ENCODE measurements around the gene PRR33. TPM values are rescaled to one million over a fixed set of nuclear protein-coding genes. Genes with fewer than 3 reads are reported as not detected.

The PRR33 gene
- total RNA-seq, 1 donor from 2014 or later: not detected

DNA sequence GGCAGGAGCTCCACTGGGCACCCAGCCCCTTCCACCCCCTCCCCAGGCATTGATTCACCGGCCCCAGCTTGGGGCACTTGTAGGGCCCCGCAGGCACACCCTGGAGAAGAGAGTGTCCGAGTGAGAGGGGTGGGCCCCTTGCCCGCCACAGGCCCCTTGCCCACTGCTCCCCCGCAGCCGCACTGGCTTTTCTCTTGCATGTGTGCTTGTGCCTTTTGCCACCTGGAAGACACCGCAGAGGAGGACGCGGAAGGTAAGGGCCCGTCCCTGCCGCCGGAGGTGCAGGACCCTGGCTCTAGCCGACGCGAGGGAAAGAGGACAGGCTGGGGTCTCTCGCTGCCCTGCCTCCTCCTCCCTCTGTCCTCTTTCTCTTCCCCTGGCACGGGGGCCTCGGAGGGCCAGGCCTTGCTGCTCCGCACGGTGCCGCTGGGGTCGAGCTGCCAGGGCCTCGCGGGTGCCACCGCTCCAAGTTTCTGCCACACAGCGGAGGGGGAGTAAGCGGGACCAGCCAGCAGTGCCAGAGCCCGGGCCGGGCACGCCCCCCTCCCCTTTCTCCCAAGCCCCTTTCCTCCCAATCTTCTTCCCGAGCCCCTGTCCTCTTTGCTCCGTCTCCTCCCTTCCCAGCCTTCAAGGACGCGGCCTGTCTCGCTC, 37.3 kb upstream of the PRR33 start:
- FAIRE-seq: no peak
- peak in 1 of 2 donors; percentile 19 for DNase-seq (ENCODE audit: low spot score in 2 of 2)

DNA sequence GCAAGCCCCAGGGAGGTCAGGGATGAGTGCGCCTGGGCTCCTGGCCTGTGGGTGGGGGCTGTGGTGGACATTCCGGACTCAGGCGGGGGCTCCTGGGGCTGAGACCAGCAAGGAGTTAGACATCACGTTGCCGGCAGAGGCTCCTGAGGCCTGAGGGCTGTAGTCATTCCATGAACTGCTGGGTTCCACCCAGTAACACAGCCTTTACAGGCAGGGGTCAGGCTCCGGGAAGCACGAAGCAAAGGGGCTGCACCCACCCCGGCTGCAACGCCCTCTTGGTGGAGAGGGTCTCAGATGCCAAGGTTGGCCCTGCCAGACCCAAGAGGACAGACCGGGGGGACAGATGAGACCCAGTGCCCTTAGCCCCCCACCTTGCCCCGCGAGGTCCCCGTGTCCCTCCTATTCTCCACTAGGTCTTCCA, 36.8 kb upstream of the PRR33 start:
- DNase-seq (ENCODE audit: low spot score in 2 of 2) (peak in 1 of 2 donors; percentile 15), FAIRE-seq (no peak)

DNA sequence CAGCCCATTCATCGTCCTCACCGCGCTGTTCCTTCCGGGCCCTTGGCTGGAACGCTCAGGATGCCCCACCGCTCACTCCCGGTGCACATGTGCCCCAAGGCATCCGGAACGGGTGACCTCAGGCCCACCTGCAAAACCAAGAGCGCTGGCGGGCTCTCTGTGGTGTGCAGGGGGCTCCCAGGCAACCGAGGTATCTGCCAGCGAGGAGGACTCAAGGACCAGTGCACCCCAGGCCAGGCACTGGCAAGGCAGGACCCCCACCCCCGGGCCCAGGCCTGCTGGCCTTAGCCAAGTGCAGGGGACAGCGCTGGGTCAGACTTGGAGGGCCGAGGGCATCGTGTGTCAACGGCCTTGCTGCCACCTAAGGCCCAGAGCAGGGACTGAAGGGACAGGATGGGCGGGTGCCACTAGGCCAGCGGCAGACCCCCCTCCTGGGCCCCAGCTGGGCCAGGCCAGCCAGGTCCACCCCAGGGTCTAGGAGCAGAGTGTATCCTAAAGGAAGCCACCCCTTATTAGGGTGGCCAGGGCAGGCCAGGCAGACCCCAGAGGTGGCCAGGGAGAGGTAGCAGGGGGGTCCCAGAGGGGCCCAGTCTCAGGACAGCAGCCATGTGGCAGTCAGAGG, 36.3 kb upstream of the PRR33 start:
- DNase-seq (ENCODE audit: low spot score in 2 of 2): peak in 1 of 2 donors; percentile 19

DNA sequence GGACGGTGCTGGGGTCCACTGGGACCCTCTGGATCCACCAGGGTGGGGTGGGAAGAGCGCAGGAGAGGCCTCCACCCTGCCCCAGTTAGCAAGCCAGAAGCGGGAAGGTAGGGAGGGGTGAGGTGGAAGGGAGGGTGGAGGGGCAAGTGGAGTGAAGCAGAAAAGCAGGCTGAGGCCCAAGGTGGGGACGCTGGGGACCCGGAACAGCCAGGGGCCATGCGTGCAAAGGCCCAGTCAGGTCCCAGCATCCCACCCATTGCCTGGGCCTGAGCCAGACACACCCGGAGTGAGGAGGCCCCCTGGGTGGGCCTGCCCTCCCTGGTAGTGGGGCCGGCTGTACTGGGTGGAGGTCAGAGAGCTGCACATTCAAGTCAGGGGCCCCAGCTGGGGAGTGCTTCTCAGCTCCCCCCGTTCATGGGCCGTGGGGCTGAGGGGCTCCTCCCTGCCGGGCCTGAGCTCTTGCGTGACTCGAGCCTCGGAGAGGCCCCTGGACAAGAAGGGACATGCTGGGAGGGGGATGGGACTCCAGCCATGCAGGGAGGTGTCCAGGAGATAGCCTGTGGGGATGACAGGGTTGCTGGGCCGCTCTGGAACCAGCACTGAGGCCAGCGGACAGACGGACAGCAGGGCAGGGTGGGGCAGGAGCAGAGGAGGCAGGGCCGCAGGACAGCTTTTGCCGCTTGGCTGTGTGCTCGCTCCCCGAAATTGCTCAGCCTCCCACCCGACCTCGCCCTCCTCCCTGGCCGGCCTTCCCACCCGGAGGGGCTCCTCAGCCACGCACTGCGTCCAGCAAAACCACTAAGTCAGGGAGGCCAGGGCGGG, 35.5 kb upstream of the PRR33 start:
- FAIRE-seq (no peak), DNase-seq (ENCODE audit: low spot score in 2 of 2) (no peak)

More for the DNA sequence above, 36.3 kb upstream of the PRR33 start:
- no peak for FAIRE-seq

DNA sequence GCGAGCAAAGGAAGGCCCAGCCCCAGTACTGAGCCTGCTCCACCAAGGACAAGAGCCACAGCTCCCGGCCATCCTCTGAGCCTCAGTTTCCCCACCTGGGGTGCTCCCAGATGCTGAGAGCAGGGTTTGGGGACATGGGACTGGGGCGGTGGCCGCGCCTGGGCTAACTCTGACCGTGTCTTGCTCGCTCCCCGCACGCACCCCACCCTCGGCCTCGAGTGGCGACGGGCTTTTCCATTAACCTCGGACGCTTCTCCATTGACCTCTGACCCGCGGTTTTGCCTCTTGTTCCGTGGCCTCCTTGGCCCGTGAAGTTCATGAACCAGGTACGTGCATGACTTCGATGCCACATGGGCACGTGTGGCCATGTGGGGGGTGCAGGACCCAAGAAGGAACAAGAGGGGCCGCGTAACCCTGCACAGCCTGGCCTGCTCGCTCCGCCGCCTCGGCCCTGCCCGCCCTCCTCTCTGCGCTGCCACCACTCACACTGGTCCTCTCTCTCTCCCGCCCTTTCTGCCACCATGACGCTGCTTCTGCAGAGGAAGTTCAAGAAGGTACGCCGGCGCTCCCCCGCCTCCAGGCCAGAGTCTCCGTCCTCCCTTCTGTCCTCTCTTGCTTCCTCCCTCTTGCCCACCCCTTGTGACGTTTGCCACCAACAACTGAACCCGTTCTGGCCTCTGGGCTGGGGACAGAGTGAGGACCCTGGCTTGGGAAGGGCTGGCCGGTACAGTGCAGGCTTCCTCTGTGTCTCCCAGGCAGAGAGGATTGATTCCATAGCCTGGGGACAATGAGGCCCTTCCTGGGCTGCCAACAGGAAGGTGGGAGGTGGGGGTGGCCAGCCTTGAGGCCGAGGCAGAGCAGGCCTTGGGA, 34.7 kb upstream of the PRR33 start:
- DNase-seq (ENCODE audit: low spot score in 2 of 2) (no peak), FAIRE-seq (no peak)

DNA sequence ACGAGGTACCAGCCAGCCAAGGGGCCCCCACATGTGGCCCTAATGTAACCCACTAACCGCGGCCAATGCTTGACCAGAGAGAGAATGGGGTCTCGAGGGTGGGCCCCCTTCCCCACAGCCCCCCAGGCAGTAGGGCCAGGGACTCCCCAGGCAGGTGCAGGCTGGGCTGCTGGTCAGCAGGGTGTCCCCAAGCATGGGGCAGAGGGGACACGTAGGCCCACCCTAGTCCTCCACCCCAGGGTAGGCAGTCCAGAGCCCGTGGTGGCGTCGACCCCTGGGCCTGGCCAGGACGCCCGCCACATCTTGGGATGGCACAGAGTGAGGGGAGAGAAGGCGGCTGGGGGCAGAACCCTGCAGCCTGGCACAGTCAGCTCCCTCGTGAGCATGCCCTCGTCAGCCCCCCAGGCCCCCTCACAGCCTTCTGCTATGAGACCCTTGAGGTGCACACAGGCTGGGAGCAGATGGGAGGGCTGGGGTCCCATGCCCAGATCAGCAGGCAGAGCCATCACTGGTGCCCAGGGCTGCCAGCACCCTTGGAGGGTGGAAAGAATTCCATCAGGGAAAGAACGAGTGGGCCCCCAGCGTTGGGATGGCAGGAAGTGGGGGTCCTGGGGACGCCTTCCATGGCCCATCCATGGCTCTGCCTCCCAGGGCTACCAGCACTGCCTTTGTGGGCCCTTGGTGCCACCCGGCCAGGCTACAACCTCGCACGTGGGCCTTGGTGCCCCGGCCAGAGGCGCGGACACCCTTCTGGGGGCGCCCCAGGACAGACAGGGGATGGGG, 33.9 kb upstream of the PRR33 start:
- DNase-seq (ENCODE audit: low spot score in 2 of 2): peak in 1 of 2 donors; percentile 8
- no peak for FAIRE-seq

DNA sequence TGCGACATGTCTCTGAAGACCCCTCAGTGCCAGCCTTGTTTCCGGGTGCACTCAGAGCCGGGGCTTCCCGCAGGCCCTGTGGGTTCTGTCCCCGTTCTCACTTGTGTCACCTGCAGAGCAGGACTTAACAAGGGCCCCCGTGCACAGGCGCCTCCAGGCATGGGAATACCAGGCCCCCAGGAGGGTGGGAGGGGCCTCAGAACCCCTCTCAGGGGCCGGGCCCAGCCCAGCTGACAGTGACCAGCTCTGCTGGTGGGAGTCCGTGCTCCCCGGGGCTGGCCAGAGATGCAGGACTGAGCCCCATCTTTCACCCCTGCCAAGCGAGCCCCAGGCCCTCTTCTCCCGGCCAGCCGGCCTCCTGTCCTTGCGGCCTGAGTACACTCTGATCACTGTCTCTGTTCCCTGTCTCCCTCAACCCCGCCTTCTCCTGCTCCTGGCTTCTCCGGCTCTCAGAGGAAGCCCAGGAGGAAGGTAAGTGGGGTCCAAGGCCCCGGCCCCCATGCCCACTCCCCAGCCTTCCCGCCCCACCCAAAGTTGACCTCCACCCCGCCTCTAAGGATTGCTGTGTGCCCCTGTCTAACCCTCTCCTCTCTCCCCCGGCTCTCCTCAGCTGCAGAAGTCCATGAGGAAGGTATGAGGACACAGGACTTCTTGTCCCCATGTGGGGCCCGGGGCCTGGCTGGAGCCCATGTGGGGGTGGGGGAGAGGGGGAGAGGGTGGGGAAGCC, 33.1 kb upstream of the PRR33 start:
- DNase-seq (ENCODE audit: low spot score in 2 of 2): no peak
- no peak for FAIRE-seq

DNA sequence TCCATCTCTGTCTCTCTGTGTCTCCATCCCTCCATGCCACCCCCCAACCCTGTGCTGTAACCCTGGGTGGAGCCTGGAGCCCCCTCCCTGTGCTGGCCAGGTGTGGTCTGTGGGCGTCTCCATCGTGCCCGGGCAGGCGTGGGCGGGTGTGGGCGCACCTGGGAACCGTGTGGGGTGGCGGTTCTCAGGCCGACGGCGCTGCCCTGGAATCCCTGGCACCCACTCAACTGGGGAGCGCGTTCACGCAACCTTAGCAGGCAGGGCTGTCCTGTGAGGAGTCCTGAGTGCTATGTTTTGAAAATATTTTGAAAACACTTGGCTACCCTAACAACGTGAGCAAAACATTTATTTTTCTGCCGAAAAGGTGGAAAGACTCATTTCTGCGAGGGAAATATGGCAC, 32.5 kb upstream of the PRR33 start:
- DNase-seq (ENCODE audit: low spot score in 2 of 2) (no peak), FAIRE-seq (no peak)

DNA sequence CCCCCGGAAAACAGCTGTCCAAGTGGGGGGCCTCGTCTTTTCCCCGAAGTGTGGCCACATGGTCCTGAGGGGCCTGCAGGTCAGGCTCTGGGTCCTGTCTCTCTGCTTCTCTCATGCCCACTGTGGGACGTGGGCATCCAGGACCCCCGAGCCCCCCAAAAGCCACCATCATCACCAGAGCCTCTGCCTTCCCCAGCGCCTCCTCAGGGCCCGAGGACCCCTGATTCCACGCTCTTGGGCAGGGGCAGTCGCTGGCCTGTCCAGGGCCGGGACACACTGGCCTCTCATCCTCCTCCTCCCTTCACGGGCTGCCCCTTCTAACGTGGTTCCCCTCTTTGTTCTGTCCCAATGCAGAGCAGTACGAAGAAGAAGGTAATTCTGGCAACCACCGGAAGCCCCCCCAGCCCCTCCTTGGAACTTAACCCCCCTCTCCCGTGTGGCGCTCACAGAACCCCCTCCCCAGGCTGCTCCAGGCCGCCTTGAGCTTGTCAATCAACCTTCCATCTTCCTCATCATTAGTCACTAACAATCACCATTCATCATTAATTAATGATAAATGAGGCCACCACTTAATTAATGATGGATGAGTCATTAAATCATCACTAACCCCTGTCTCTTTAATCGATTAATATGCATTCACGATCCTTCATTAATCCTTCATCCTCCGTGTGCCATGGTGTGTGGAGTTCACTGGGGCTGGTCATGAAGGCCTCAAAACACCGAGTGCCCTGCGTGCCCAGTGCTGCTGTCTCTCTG, 31.7 kb upstream of the PRR33 start:
- FAIRE-seq: no peak

DNA sequence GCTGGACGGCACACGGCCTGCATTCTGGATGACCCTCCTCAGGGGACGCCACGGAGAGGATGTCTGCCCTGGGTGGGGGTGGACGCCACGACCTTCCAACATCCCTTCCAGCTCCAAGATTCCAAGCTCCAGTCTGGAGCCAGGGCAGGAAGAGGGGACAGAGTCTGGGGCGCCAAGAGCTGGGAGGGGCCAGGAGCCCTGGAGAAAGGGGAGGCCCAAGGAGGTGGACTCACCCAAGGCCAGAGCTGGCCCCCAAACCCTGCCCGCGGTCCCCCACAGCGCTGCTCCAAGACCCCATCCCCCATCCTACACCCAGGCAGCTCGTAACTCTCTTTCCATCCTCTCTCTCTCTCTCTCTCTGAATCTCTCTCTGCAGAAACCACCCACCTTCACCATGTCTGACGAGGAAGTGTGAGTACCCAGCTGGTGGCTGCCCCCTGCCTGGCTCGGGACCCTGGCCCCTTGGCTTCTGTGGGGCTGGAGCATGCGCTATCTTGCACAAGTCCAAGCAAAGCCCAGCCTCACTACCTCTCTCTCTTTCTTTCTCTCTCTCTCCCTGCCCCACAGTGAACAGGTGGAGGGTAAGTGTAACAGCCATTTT, 30.9 kb upstream of the PRR33 start:
- FAIRE-seq (no peak), DNase-seq (ENCODE audit: low spot score in 2 of 2) (no peak)

More for the DNA sequence above, 31.7 kb upstream of the PRR33 start:
- DNase-seq (ENCODE audit: low spot score in 2 of 2): no peak

DNA sequence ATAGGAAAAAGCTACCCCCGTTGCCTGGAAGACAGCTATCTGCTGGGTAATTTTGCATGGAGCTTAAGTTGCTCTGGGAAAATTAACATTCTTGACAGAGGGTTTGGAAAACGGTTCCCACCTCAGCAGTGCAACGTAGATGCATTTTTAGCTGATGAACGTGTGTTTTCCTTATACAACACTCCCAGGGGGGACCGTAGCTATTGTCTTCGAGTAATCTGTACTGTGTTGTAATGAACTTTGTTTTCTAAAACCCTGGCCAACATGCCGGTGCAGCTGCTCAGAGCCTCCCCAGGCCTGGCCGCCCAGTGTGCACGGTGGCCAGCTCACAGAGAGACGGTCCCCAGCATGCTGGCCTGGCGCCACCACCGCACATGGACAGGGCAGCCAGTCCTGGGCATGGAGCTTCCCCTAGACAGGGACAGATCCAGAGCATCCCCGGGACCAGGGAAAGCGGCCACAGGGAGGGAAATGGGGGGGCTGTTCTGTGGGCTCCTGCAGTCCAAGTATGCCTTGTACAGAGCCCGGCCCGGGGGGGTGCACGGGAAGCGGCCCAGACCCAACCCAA, 30.0 kb upstream of the PRR33 start:
- DNase-seq (ENCODE audit: low spot score in 2 of 2) (peak in 1 of 2 donors; percentile 49), FAIRE-seq (no peak)

DNA sequence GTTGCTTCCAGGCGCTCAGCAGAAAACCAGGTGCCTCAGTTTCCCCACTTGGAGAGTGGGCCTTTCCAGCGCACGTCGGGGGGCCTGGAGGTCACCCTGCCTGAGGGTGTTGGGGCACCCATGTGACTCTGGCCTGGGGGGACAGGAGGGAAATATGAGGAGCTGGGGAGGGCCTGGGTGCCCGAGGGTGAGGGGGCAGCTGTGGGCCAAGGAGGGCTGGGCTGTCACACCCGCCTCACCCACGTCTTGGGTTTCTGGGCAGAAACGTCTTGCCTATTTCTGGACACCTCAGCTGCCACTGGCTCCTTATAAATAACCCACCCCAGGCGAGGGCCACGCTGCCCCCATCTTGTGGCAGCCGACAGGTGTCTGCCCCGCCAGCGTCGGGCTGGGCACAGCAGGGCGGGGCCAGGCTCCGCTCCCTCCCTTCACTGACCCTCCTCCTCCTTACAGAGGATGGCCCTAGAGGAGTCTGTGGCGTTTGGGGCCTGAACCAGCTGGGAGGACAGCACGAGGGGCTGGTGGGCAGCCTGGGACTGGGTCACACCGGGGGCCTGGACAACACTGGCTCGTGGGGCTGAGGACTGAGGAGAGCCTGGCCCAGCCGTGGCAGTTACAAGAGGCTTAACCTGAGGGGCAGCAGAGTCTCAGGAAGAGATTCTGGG, 29.3 kb upstream of the PRR33 start:
- peak in 1 of 2 donors; percentile 24 for DNase-seq (ENCODE audit: low spot score in 2 of 2)
- FAIRE-seq: no peak

DNA sequence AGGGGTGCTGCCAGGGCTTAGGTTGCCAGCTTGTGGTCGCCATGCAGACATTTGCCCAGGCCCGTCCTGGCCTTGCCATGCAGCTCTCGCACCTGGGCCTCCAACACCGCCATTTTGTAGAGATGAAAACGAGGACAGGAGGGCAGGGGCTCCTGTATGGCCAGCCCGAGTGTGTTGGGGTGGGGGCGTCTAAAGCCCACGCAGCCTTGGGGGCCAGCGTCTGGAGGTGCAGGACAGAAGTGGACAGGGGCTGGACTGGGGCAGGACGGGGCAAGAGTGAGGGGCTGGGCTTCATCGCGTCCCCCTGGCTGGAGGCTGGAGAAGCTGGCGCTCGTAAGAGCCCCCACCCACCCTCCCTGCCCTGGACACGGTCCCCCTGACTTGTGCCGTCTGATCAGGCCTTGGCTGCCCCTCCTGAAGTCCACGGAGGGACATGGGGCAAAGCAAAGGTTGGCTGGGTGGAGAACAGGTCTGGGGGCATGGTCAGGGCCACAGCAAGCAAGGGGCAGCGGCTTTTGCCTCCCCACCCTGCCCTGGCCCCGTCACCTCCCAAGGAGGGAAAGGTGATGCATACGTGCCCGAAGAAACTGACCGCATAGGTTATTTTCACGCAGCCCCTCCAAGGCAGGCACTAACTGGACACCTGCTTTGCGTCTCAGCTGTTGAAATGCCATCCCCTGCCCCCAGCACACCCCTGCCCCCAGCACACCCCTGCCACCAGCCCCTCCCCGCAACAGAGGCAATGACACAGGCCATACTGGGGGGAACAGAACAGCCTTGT, 28.6 kb upstream of the PRR33 start:
- FAIRE-seq (no peak), DNase-seq (ENCODE audit: low spot score in 2 of 2) (peak in 1 of 2 donors; percentile 10)

DNA sequence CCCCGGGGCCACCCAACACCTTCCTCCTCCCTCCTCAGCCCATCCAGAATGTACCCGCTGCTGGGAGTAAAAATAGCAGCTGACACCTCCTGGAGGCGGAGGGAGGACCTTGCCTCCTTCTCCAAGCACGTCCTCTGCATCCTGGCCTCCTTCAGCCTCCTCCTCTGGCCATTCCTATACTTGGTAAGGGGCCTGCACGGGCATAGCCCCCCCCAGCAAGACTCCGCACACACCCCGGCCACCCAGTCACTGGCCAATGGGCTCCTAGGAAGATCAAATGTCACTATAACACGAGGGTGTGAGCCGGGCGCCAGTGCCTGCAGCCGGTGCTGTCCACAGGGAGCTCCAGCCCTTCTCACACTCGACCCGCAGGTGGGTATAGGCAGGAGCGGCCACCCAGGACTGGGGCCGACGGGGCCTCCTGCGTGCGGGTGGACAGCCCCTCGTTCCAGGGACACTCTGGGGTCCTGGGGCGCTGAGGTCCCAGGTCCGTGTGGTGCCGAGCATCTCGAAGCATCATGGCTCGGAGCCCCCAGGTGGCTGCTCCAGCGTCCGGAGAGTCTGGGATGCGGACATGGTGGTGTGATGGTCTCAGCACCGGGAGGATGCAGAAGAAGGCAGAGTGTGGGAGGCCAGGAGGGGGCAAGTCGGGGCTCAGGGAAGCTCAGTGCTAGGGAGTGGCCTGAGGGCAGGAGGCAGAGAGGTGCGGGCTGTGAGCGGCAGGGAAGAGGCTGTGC, 27.9 kb upstream of the PRR33 start, which contains the start of gene TNNT3:
TSS of gene TNNT3 (plus strand) at position 313 of the 737 bp plus-strand sequence. CDS start 3,172 bp downstream, outside the sequence.
- DNase-seq (ENCODE audit: low spot score in 2 of 2): peak; percentile 33 to 57
- no peak for FAIRE-seq

Measured in frontal cortex (tissue), 4 donors.